GM20431 (cell line): ENCODE measurements around the gene TMEM59L.
"Not testable (repeated sequence)": the region's sequence is repeated elsewhere in the genome, so short reads cannot be mapped to it uniquely, and the experiment has no call there.

ENCODE experiments used
- in situ Hi-C: fragments of 300-500 bp; cut with MseI, MboI; formaldehyde crosslinking; loops from one replicate; pipeline ENCODE4 v1.15.0; 2020; ENCODE audit warnings: low sequenced_read_pairs; ENCODE audit not compliant: unreplicated experiment

TMEM59L gene

DNA sequence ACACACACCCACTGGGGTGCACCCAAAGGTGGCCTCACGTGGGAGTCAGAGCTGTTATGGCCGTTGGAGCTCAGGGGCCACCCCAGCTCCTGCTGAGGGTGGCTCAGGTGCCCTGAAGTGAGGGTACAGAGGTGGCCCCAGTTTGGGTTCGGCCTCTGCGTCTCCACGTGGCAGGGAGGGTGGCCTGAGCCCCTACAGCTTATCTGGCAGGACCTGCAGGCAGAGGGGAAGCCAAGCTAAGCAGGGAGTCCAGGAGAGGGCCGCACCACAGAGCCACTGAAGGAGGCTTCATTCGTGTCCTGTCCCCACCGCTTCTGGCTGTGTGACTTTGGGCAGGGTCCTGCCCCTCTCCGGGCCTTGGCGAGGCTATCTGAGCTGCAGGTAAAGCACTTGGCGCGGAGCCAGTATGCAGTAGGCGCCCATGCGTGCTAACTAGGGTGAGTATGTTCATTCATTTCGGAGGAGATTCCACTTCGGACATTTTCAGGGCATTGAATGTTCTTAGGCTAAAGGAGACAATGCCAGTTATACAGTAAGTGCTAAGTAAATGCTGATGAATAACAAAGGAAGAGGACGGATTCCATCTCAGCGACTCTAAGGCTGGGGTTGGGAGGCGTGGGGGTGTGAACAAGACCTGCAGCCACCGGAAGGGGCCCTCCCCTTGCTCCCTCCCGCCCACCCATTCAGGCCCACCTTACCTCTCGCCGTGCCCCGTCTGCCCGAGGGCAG, 19.1 kb upstream of the TMEM59L start:
- in situ Hi-C loops: no loop called here

DNA sequence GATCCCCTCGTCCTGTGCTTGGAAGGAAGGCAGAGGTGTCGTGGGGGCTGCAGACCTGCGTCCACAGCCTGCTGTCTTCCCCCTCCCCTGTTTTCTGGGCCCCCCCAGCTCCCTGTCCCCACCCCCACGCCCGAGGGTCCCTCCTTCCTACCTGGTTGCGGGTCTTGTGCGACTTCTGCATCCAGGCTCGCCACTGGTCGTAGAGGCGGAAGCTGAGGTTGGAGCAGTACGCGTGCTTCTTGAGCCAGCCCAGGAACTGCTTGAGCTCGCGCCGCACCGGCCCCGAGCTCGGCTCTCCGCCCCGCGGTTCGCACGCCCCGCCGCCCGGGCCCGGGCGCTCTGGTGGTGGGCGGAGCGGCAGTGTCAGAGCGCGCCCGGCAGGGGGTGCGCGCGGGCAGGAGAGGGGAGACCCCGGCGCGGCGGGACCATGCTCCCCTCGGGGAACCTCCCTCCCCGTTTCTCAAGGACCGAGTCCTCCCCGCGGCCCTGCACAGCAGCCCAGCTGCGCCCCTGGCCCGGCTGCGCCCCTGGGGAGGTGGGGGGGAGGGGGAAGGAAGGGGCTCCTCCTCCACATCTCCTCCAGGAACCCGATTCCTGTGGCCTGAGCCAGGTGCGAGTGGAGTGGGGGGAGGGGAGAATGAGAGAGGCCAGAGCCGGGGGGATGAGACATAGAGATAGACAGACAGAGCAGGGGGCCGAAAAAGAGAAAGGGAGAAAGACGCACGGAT, 18.4 kb upstream of the TMEM59L start:
- in situ Hi-C loops: no loop called here

DNA sequence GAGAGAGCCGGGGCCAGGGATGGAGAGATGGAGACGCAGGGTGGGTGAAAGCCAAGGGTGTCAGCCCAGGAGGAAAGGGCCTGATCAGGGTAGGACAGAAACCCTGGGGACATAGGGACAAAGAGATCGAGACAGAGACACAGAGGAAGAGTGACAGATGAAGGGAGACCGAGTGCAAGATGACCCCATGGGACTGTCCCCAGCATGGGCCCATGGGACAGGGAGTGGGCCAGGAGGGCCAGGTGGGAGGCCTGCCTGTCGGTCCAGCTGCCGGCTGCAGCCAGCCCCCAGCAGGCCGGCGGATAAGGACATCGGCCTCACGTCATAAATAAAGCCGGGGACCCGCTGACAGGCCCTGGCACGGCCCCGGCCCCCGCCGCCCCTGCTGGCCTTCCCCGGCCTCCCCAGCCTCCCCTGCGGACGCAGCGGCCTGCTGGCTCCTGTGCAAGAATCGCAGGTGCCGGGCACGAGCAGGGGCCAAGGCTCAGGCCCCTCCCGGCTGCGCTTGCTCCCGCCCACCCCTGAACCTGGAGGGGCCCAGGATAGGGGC, 17.8 kb upstream of the TMEM59L start:
- in situ Hi-C loops: no loop called here

DNA sequence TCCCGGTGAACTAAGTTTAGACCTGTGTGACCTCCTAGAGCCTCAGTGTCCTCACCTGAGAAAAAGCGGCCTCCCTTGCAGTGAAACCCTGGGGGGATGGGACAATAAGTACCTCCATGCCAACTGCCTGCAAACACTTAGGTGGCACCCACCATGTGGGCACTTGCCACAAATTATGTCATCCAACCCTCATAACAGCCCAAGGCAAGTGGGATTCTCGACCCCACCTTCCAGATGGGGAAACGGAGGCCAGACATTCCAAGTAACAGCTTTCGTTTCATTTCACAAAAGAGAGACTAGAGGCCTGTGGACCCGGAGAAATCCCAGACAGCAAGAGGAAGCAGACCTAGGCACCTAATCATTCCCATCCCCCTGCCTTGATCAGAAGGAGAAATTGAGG, 17.2 kb upstream of the TMEM59L start:
- in situ Hi-C loops: no loop called here

GRCh38 chr19:18596752-18597157, 15.9 kb upstream of the TMEM59L start:
- in situ Hi-C loops: no loop called here

GRCh38 chr19:18597809-18598660, 14.6 kb upstream of the TMEM59L start:
- in situ Hi-C loops: no loop called here

GRCh38 chr19:18599485-18599884, 13.2 kb upstream of the TMEM59L start:
- in situ Hi-C loops: no loop called here

GRCh38 chr19:18600692-18601397, 11.8 kb upstream of the TMEM59L start:
- in situ Hi-C loops: not testable (repeated sequence)

GRCh38 chr19:18601875-18602274, 10.8 kb upstream of the TMEM59L start:
- in situ Hi-C loops: no loop called here

- in situ Hi-C loops: no loop called here
Observed at GRCh38 chr19:18603255-18603957, 9.3 kb upstream of the TMEM59L start.

DNA sequence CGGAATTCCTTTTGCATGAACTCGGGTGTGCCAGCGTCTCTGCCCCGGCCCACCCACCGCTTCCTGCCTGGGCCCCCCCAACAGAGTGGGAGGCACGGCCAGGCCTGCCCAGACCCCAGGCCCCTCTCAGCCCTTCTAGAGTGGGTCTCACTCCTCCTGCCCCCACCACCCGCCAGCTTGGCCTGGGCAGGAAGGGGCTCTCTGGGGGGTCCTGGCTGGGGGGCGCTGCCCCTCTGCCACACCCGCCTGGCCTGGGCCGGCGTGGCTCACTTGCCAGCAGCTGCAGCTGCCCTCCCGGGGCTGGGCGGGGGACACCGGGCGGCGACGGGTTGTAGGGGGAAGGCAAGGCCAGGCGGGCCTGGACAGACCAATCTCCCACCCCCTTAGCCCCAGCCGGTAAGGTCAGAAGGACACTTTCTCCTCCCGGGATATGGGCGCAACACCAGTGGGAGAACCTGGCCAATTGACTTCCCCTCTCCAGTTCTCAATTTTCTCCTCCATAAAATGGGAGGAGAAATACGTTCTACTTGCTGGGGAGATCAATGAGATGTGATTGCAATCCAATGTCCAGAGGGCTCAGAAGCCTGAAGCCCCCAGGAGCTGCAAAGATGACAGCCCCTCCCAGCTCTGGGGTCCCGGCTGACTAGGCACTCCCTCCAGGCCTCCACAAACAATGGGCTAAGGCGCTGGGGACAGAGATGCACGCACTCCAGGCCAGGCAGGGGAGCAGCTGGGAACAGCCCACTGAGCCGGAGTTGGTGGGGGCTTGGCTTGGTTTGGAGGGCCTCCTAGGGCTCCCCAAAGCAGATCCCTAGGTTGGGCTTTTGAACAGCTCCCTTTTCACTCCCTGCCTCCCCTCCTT, 8.5 kb upstream of the TMEM59L start:
- in situ Hi-C loops: no loop called here

GRCh38 chr19:18604820-18605159, 7.9 kb upstream of the TMEM59L start:
- in situ Hi-C loops: no loop called here

DNA sequence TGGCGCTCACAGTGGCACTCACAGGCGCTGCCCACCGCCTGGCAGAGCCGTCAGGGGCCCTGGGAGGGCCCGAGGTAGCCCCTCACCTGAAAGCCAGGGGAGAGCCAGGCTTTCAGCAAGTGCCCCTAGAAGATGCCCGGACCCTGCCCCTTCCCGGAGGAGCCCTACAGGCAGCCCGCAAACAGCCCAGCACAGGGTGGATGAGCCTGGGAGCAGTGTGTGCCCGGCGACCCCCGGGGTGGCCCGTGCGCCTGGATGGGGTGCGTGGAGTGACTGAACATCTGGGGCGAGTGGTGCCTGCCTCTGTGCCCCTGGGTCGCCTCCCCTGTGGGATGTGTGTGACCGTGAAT, 7.5 kb upstream of the TMEM59L start:
- in situ Hi-C loops: no loop called here

DNA sequence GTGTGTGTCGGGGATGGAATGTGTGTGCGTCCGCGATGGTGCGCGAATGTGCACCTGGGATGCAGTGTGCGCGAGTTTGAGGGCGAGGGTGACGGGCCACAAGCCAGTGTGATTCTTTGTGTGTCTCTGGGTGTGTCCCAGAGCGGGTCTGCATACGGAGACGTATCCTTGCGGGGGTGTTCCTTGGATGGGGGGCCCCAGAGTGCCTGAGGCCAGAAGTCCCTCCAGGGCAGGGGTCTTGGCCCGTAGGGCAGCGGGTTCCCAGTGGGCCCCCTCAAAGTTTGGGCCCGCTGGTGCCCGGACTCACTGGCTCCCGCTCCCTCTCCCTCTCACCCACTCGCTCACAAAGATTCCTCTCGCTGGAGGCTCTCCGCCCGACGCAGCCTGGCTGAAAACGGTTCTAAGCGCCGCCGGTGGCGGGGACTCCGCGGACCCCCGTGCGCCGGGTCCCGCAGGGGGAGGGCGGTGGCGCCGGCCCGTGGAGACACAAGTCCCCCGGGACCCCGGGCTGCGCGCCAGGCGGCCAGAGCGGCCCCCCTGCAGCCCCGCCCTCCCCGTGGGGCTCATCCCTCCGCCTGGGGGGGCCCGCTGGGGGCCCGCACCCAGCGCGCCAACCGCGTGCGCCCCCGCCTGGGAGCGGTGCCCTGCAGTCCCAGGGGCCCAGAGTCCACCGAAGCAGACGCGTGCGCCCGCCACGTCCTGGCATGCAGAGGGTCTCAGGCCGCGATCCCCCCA, 7.0 kb upstream of the TMEM59L start:
- in situ Hi-C loops: no loop called here

DNA sequence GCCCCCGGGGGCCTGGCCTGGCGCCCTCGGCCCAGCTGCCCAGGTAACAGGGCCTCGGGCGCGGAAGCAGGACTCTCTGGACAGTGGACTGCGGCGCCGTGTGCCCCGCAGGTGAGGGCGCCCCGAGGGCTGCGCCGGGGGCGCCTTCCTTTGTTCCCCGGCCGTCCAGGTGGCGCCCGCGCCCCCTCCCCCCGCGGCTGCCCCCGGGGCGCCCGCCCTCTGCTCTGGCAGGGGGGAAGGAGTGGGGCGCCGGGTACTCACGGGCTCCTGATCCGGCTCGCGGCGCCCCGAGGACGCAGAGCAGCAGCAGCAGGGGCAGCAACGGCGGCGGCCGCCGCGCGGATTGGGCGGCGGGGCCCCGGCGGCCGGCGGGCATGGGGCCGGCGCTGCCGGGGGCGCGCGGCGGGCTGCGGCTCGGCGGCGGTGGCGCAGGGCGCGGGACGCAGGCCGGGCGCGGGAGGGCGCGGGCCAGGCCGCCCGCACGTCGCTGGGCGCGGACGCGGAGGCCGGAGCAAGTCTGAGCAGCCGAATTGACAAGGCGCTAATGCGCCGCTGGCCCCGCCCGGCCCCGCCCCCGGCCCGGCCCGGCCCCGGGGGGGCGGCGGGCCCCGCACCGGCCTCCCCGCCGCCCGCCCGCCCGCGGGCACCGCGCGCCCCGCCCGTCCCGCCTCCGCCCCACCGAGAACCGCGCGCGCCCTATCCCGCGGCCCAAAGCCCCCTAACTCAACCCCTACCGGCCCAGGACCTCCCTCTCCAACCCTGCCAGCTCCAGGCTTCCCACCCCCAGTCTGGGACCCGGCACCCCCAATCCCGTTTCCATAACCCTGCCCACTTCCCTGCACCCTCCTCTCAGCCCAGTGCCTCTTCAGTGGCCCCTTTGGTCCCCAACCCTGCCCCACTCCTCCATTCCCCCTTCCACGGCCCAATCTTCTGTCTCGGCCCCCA, 6.1 kb upstream of the TMEM59L start, which contains the start of gene CRLF1:
Gene CRLF1 (minus strand): TSS at position 519 of the 945 bp plus-strand sequence. CDS start 143 bp downstream, at position 376.
- in situ Hi-C loops: no loop called here

- in situ Hi-C loops: no loop called here
Observed at GRCh38 chr19:18607226-18608101, 5.2 kb upstream of the TMEM59L start.
